C4-2B (cell line): ENCODE results near the gene MAOB.

Source experiments
- H3K27ac ChIP-seq: fragments of 450-650 bp; 2 replicates; pipeline ENCODE4 v1.5.1; 2017
- CTCF ChIP-seq: fragments of 450-650 bp; conservative IDR thresholded peaks from 2 replicates; pipeline ENCODE4 v1.5.1; 2017; ENCODE audit warnings: mild to moderate bottlenecking
- ZFX ChIP-seq: fragments of 450-650 bp; IDR thresholded peaks from 2 replicates; pipeline ENCODE4 v1.6.1; 2017

MAOB gene

GRCh38 chrX:43892336-43892870 is 10.2 kb upstream of the MAOB start:
- no peak for TF ChIP-seq ZFX
- TF ChIP-seq CTCF: no peak
- H3K27ac ChIP-seq: no peak overlapping the region

GRCh38 chrX:43885617-43886016 is 3.4 kb upstream of the MAOB start:
- no peak overlapping the region for H3K27ac ChIP-seq
- no peak for TF ChIP-seq ZFX
- TF ChIP-seq CTCF: no peak

- TF ChIP-seq CTCF (no peak), ZFX (no peak)
- H3K27ac ChIP-seq: no peak overlapping the region
These were observed 598 bp downstream of the MAOB start for GRCh38 chrX:43881410-43882293.

GRCh38 chrX:43880425-43880824 is 1.8 kb downstream of the MAOB start:
- H3K27ac ChIP-seq: no peak overlapping the region
- TF ChIP-seq ZFX (no peak), CTCF (no peak)

GRCh38 chrX:43878906-43879526 is 3.2 kb downstream of the MAOB start:
- TF ChIP-seq CTCF (no peak), ZFX (no peak)
- H3K27ac ChIP-seq: no peak overlapping the region

- TF ChIP-seq ZFX (no peak), CTCF (no peak)
- no peak overlapping the region for H3K27ac ChIP-seq
These were observed 5.6 kb downstream of the MAOB start for GRCh38 chrX:43876680-43877079.
